Lung (tissue), 16 donors: ENCODE data around the gene ENO3. TPM values are rescaled to one million over a fixed set of nuclear protein-coding genes. Genes with fewer than 3 reads are reported as not detected.

ENCODE experiments used
- ATAC-seq: fragments of 200-7000 bp; cut with Tn5 transposase; one replicate; pipeline ENCODE4 v1.9.1; 2020; ENCODE audit warnings: moderate number of reproducible peaks; ENCODE audit not compliant: insufficient read depth, low FRiP score
- DNase-seq, 3 donors: peaks; one replicate each; pipeline ENCODE4 v3.0.0-alpha.2; 2013 to 2017
- H3K27ac ChIP-seq, 2 donors: one replicate each; pipeline ENCODE4 v1.5.1; 2013; ENCODE audit warnings: mild to moderate bottlenecking in 2 of 2, moderate library complexity in 2 of 2, control low read depth in 1 of 2, inconsistent platforms in 1 of 2, low read depth in 1 of 2, low read length in 1 of 2
- H3K27me3 ChIP-seq, 3 donors: one replicate each; pipeline ENCODE4 v1.5.1; 2013; ENCODE audit warnings: low read length in 2 of 3; ENCODE audit not compliant: control insufficient read depth in 3 of 3, insufficient read depth in 3 of 3
- H3K36me3 ChIP-seq, 4 donors: one replicate each; pipeline ENCODE4 v1.5.1; 2013; ENCODE audit warnings: low read length in 4 of 4, mild to moderate bottlenecking in 1 of 4, moderate library complexity in 1 of 4; ENCODE audit not compliant: control insufficient read depth in 4 of 4, insufficient read depth in 4 of 4
- H3K4me1 ChIP-seq, 5 donors: one replicate each; pipeline ENCODE4 v1.5.1; 2013; ENCODE audit warnings: low read length in 5 of 5, mild to moderate bottlenecking in 2 of 5, moderate library complexity in 1 of 5; ENCODE audit not compliant: control insufficient read depth in 5 of 5, insufficient read depth in 5 of 5
- H3K4me3 ChIP-seq: one replicate; pipeline ENCODE4 v1.5.1; 2013; ENCODE audit warnings: mild to moderate bottlenecking, control low read depth, moderate library complexity
- H3K9ac ChIP-seq, 2 donors: one replicate each; pipeline ENCODE4 v1.5.1; 2013; ENCODE audit warnings: low read length in 2 of 2, control low read depth in 1 of 2; ENCODE audit not compliant: insufficient read depth in 1 of 2
- H3K9me3 ChIP-seq, 4 donors: one replicate each; pipeline ENCODE4 v1.5.1; 2013; ENCODE audit warnings: low read length in 3 of 4, mild to moderate bottlenecking in 1 of 4, moderate library complexity in 1 of 4; ENCODE audit not compliant: control insufficient read depth in 4 of 4, insufficient read depth in 3 of 4
- CTCF ChIP-seq: IDR thresholded peaks from 2 replicates; pipeline ENCODE4 v1.5.1; 2012; ENCODE audit warnings: mild to moderate bottlenecking; ENCODE audit errors: control extremely low read depth, extremely low read depth
- WGBS, 2 donors: extraction: QIAGEN DNeasy Blood & Tissue Kit; methylation state at CpG; one replicate each; pipeline ENCODE4 v1.1.7; 2013; 5-methylcytosine and 5-hydroxymethylcytosine counted together
- long read RNA-seq, 5 donors: transcript quantifications; one replicate each; lab custom pipeline, GENCODE V29; 2026
- polyA plus RNA-seq, 2 donors: library from polyadenylated mRNA; stranded (reverse); fragments of 200-250 nt; gene quantifications; one replicate each; pipeline ENCODE4 v1.2.1, GENCODE V29; 2013
- total RNA-seq, 2 donors: library from RNA; depleted of rRNA in 1 of 2; stranded (reverse); fragments of >200 nt in 1 of 2; gene quantifications; one replicate each; pipeline ENCODE4 v1.2.1, GENCODE V29; 2014 to 2021
- donor health status: control.
- donor health status: control.
- donor health status: Bipolar disorder and iron deficiency.
- donor health status: healthy.
- donor health status: DM: yes; HTN: yes; CAD: no.

ENO3 gene
- total RNA-seq (10 to 100 TPM in 1 of 2 donors, 1 to 10 TPM in 1; 3.3 to 10.7 TPM), polyA plus RNA-seq (1 to 10 TPM; 7.2 to 9.3 TPM)
- long read RNA-seq, donor 1, partial matches to known transcripts, result 0 of 4 reads
- long read RNA-seq, donor 1, other reads (novel, unspliced or antisense), result 0 of 4 reads
- long read RNA-seq, donor 2, partial matches to known transcripts, result 0 of 2 reads
- long read RNA-seq, donor 2, other reads (novel, unspliced or antisense), result 0 of 2 reads
- long read RNA-seq, donor 3, partial matches to known transcripts, result 0 of 3 reads
- long read RNA-seq, donor 3, other reads (novel, unspliced or antisense), result 0 of 3 reads
- long read RNA-seq, donor 4, partial matches to known transcripts, result 0 of 4 reads
- long read RNA-seq, donor 4, other reads (novel, unspliced or antisense), result 0 of 4 reads
- long read RNA-seq, donor 5, partial matches to known transcripts, result 0 of 6 reads
- long read RNA-seq, donor 5, other reads (novel, unspliced or antisense), result 0 of 6 reads

- peak within 1 kb of the TSS; percentile 28 for H3K4me3 ChIP-seq
- H3K36me3 ChIP-seq, result peaks cover 3 to 10% (median 5%) of the 10 kb centered on the region in 4 donors
- H3K27me3 ChIP-seq, result no peaks in the 10 kb centered on the region
- H3K27ac ChIP-seq, result peak within 1 kb of the TSS; percentile 94 to 98
- H3K9ac ChIP-seq, result peak within 1 kb of the TSS in 1 of 2 donors; percentile 12
- TF ChIP-seq CTCF, result no peak
- H3K9me3 ChIP-seq, result no peaks in the 10 kb centered on the region
- H3K4me1 ChIP-seq, result peaks cover 2 to 30% (median 11%) of the 10 kb centered on the region in 5 donors
- no peak for ATAC-seq
- WGBS, 2 donors, result 41 to 54% methylated on average over 5 to 7 of the region's 7 CpGs
- peak in 1 of 3 donors; percentile 24 for DNase-seq
Measured at GRCh38 chr17:4950746-4951204, at the start of gene ENO3. TSS of gene ENO3 (plus strand) at chr17:4951119. CDS start at chr17:4951830, 711 bp downstream.

- H3K4me1 ChIP-seq, result peaks cover 0 to 15% (median 9%) of the 10 kb centered on the region in 5 donors
- H3K4me3 ChIP-seq, result no peak overlapping the region
- H3K36me3 ChIP-seq, result peaks cover 0 to 6% (median 0%) of the 10 kb centered on the region in 4 donors
- TF ChIP-seq CTCF, result no peak
- 29 to 32% methylated on average over 48 of the region's 48 CpGs for WGBS, 2 donors
- H3K9ac ChIP-seq, result no peak overlapping the region
- DNase-seq (peak; percentile 45 to 49 (median 47)), ATAC-seq (peak; percentile 28)
- H3K27ac ChIP-seq, result peak overlapping the region in 1 of 2 donors; percentile 81
- no peaks in the 10 kb centered on the region for H3K9me3 ChIP-seq
- peaks cover 0 to 45% (median 19%) of the 10 kb centered on the region in 3 donors for H3K27me3 ChIP-seq
Measured at GRCh38 chr17:4901648-4902344, 49.1 kb upstream of the ENO3 start.

GRCh38 chr17:4902540-4902939, 48.4 kb upstream of the ENO3 start:
- Histone ChIP-seq H3K4me1 (peaks cover 0 to 15% (median 9%) of the 10 kb centered on the region in 5 donors), H3K9me3 (no peaks in the 10 kb centered on the region), H3K4me3 (no peak overlapping the region), H3K9ac (no peak overlapping the region), H3K36me3 (no peaks in the 10 kb centered on the region), H3K27me3 (peaks cover 0 to 41% (median 19%) of the 10 kb centered on the region in 3 donors), H3K27ac (peak overlapping the region in 1 of 2 donors; percentile 81)
- WGBS, 2 donors, result 67 to 74% methylated on average over 8 of the region's 8 CpGs
- ATAC-seq (no peak), DNase-seq (no peak)
- TF ChIP-seq CTCF, result no peak
